ENCODE data around the gene TTLL13. TPM values are rescaled to one million over a fixed set of nuclear protein-coding genes. Genes with fewer than 3 reads are reported as not detected.

Gene TTLL13
- total RNA-seq, 6 experiments from 2014 or later, result 0.13 to 0.46 TPM; not detected in 4

DNA sequence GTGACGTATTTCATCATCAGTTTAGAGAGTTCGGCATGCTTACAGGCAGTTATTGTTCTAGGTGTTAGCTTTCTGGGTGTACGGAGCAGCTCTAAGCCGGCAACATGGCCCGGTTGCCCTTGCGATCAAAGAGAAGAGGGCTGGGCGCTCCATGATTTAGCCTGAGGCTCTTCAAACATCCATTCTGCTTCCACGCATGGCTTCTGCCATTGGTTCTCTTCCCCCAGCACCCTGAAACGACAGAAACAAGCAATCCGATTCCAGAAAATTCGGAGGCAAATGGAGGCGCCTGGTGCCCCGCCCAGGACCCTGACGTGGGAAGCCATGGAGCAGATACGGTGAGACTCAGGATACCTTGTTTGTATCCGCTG is 16.7 kb downstream of the TTLL13 start:
- intact Hi-C loops (cut with DNase I), result no loop called here
- H3K4me1 ChIP-seq, result peaks cover 0 to 29% (median 15%) of the 10 kb centered on the region in 4 donors

GRCh38 chr15:90266485-90266884 is 17.1 kb downstream of the TTLL13 start:
- Histone ChIP-seq H3K27ac (peak overlapping the region; percentile 82 to 95 (median 86)), H3K9me3 (no peaks in the 10 kb centered on the region), H3K36me3 (peaks cover 0 to 28% (median 9%) of the 10 kb centered on the region in 4 donors), H3K4me3 (peak overlapping the region; percentile 70 to 98 (median 83)), H3K27me3 (no peaks in the 10 kb centered on the region), H3K4me1 (peaks cover 0 to 29% (median 15%) of the 10 kb centered on the region in 4 donors)
- TF ChIP-seq, protein P1, sequence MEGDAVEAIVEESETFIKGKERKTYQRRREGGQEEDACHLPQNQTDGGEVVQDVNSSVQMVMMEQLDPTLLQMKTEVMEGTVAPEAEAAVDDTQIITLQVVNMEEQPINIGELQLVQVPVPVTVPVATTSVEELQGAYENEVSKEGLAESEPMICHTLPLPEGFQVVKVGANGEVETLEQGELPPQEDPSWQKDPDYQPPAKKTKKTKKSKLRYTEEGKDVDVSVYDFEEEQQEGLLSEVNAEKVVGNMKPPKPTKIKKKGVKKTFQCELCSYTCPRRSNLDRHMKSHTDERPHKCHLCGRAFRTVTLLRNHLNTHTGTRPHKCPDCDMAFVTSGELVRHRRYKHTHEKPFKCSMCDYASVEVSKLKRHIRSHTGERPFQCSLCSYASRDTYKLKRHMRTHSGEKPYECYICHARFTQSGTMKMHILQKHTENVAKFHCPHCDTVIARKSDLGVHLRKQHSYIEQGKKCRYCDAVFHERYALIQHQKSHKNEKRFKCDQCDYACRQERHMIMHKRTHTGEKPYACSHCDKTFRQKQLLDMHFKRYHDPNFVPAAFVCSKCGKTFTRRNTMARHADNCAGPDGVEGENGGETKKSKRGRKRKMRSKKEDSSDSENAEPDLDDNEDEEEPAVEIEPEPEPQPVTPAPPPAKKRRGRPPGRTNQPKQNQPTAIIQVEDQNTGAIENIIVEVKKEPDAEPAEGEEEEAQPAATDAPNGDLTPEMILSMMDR (IDR thresholded peaks at IDR 0.05), result no peak
- no peak for TF ChIP-seq POLR2A (IDR thresholded peaks at IDR 0.05)
- ATAC-seq, result no peak
- 18% methylated on average over 15 of the region's 15 CpGs for WGBS (ENCODE audit: insufficient coverage, low coverage, low lambda C conversion rate, missing lambda C conversion rate)
- DNase-seq, result peak in 1 of 3 donors; percentile 28
- intact Hi-C loops (cut with DNase I), result no loop called here

More for the DNA sequence above, 16.7 kb downstream of the TTLL13 start:
- TF ChIP-seq, protein P1 (IDR thresholded peaks at IDR 0.05), result no peak
- TF ChIP-seq POLR2A (IDR thresholded peaks at IDR 0.05), result no peak
- Histone ChIP-seq H3K9me3 (no peaks in the 10 kb centered on the region), H3K27ac (peak overlapping the region; percentile 82 to 95 (median 86)), H3K36me3 (peaks cover 0 to 24% (median 7%) of the 10 kb centered on the region in 4 donors), H3K4me3 (peak overlapping the region; percentile 70 to 98 (median 83)), H3K27me3 (no peaks in the 10 kb centered on the region)
- under 1% methylated on average over 12 of the region's 16 CpGs for WGBS (ENCODE audit: insufficient coverage, low coverage, low lambda C conversion rate, missing lambda C conversion rate)
- ATAC-seq (peak; percentile 7 to 27 (median 16)), DNase-seq (peak in 1 of 3 donors; percentile 39)

GRCh38 chr15:90268415-90268814 is 19.1 kb downstream of the TTLL13 start:
- H3K27me3 ChIP-seq, result no peaks in the 10 kb centered on the region
- intact Hi-C loops (cut with DNase I), result no loop called here
- no peak overlapping the region for H3K4me3 ChIP-seq
- TF ChIP-seq POLR2A (IDR thresholded peaks at IDR 0.05), result no peak
- TF ChIP-seq, protein P1 (IDR thresholded peaks at IDR 0.05), result no peak
- no peak overlapping the region for H3K27ac ChIP-seq
- peaks cover 0 to 43% (median 11%) of the 10 kb centered on the region in 4 donors for H3K36me3 ChIP-seq
- no peaks in the 10 kb centered on the region for H3K9me3 ChIP-seq
- WGBS (ENCODE audit: insufficient coverage, low coverage, low lambda C conversion rate, missing lambda C conversion rate), result 64% methylated on average over 1 of the region's 1 CpG
- no peak for ATAC-seq
- H3K4me1 ChIP-seq, result peaks cover 0 to 29% (median 15%) of the 10 kb centered on the region in 4 donors
- DNase-seq, result no peak

DNA sequence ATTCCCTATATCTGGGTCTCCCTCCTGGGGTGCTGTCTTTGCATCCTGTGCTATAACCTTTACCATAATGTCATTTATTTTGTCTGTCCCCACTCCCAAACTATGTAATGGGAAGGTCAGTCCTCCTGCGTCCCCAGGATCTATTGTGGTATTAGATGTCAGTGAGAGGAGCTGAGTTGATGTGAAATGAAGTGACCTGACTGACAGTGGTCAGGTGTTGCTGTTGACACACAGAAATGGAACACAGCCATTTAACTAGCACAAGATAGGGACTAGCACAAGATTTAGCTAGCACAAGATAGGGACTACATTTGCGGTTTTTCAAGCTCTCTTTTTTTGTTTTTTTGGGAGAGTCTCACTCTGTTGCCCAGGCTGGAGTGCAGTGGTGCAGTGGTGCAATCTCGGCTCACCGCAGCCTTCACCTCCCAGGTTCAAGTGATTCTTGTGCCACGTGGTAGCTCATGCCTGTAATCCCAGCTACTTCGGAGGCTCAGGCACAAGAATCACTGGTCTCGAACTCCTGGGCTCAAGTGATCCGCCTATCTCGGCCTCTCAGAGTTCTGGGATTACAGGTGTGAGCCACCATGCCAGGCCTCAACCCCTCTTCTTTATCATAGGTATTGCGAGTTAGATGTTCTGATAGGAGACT is 21.3 kb downstream of the TTLL13 start:
- DNase-seq (peak in 1 of 3 donors; percentile 8), ATAC-seq (no peak)
- Histone ChIP-seq H3K27me3 (no peaks in the 10 kb centered on the region), H3K36me3 (peaks cover 0 to 43% (median 11%) of the 10 kb centered on the region in 4 donors), H3K4me1 (peaks cover 0 to 21% (median 11%) of the 10 kb centered on the region in 4 donors), H3K9me3 (no peaks in the 10 kb centered on the region), H3K4me3 (no peak overlapping the region), H3K27ac (no peak overlapping the region)
- WGBS (ENCODE audit: insufficient coverage, low coverage, low lambda C conversion rate, missing lambda C conversion rate), result 86% methylated on average over 5 of the region's 10 CpGs
- no peak for TF ChIP-seq POLR2A (IDR thresholded peaks at IDR 0.05)
- TF ChIP-seq, protein P1 (IDR thresholded peaks at IDR 0.05), result no peak
- intact Hi-C loops (cut with DNase I), result no loop called here

All from right lobe of liver (tissue), 6 donors.